Loucy (cell line): ENCODE results near the gene FLVCR2.

Source experiments
- CTCF ChIP-seq: fragments of 200-600 bp; sonication (generic); conservative IDR thresholded peaks from 2 replicates; pipeline ENCODE4 v1.5.1; 2014; ENCODE audit warnings: mild to moderate bottlenecking, antibody characterized with exemption, low read length
- EZH2phosphoT487 ChIP-seq: fragments of 200-600 bp; IDR thresholded peaks from 2 replicates; pipeline ENCODE4 v1.6.1; 2018; ENCODE audit warnings: antibody characterized with exemption, mild to moderate bottlenecking, moderate library complexity, borderline replicate concordance

DNA sequence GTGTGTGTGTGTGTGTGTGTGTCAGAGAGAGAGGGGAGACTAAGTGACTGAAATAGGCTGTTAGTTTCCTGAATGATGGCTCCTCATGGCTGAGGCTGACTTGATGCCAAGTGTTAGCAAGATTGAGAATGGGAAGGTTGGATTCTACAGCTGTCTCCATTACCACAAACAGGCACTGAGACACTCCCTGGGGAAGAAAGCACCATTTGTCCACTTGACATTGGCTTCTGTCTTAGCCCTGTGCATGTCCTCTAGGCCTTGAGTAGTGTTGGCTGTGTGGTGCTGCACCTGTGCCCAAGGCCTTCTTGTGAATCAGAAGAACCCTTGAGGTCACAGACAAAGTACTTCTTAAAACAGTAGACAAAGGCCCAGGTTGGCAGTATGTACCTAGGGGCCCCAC lies 66.6 kb downstream of the FLVCR2 start:
- no peak for TF ChIP-seq CTCF
- no peak for TF ChIP-seq EZH2phosphoT487
